Fibroblast of lung (primary cell): ENCODE data around the gene DIAPH3. TPM values are rescaled to one million over a fixed set of nuclear protein-coding genes. Genes with fewer than 3 reads are reported as not detected.
A peak's percentile ranks its signal among the peaks of the same experiment; 100 is the strongest.

Source experiments
- DNase-seq, 2 donors: peaks; one replicate each; pipeline versions ENCODE4 v3.0.0 to v3.0.0-alpha.2; 2010; ENCODE audit warnings: low read depth in 2 of 2
- H2AFZ ChIP-seq: 2 replicates; pipeline ENCODE4 v1.5.1; 2012; ENCODE audit warnings: low read length, control low read depth, inconsistent platforms
- H3K27ac ChIP-seq: 2 replicates; pipeline ENCODE4 v1.5.1; 2011; ENCODE audit warnings: low read length, control low read depth; ENCODE audit not compliant: insufficient read depth
- H3K27me3 ChIP-seq: 2 replicates; pipeline ENCODE4 v1.5.1; 2011; ENCODE audit warnings: mild to moderate bottlenecking, low read length; ENCODE audit not compliant: control insufficient read depth, insufficient read depth
- H3K36me3 ChIP-seq: 2 replicates; pipeline ENCODE4 v1.5.1; 2011; ENCODE audit warnings: low read length; ENCODE audit not compliant: control insufficient read depth, insufficient read depth
- H3K4me1 ChIP-seq: 2 replicates; pipeline ENCODE4 v1.5.1; 2011; ENCODE audit warnings: low read length; ENCODE audit not compliant: control insufficient read depth, insufficient read depth; ENCODE audit errors: extremely low read depth
- H3K4me2 ChIP-seq: 2 replicates; pipeline ENCODE4 v1.5.1; 2011; ENCODE audit warnings: low read length, control low read depth; ENCODE audit not compliant: insufficient read depth; ENCODE audit errors: extremely low read depth
- H3K4me3 ChIP-seq, 4 experiments: fragments of 200-600 bp in 1 of 4; sonication (generic) in 1 of 4; replicated peaks in 1 of 4; 2 replicates each; pipeline ENCODE4 v1.5.1; 2011 to 2016; ENCODE audit warnings: low read length in 4 of 4, low read depth in 3 of 4, mild to moderate bottlenecking in 3 of 4, control low read depth in 2 of 4, inconsistent platforms in 1 of 4, mixed read lengths in 1 of 4; ENCODE audit not compliant: insufficient read depth in 1 of 4; ENCODE audit errors: control extremely low read depth in 1 of 4
- H3K79me2 ChIP-seq: 2 replicates; pipeline ENCODE4 v1.5.1; 2012; ENCODE audit warnings: mild to moderate bottlenecking, low read length, inconsistent platforms; ENCODE audit not compliant: control insufficient read depth, insufficient read depth
- H3K9ac ChIP-seq: 2 replicates; pipeline ENCODE4 v1.5.1; 2011; ENCODE audit warnings: mild to moderate bottlenecking, low read length, control low read depth; ENCODE audit not compliant: insufficient read depth
- H3K9me3 ChIP-seq: 2 replicates; pipeline ENCODE4 v1.5.1; 2012; ENCODE audit warnings: low read depth, low read length; ENCODE audit not compliant: control insufficient read depth, insufficient read depth
- H4K20me1 ChIP-seq: 2 replicates; pipeline ENCODE4 v1.5.1; 2011; ENCODE audit warnings: low read length; ENCODE audit not compliant: control insufficient read depth, insufficient read depth; ENCODE audit errors: extremely low read depth
- EZH2 ChIP-seq: IDR thresholded peaks from 2 replicates; pipeline ENCODE4 v1.5.1; 2012; ENCODE audit warnings: low read length, control low read depth, mild to moderate bottlenecking; ENCODE audit errors: missing control alignments
- polyA plus RNA-seq, 2 donors: library from polyadenylated mRNA; depleted of rRNA in 1 of 2; stranded (reverse) in 1 of 2; unstranded in 1 of 2; fragments of >200 nt; gene quantifications; 2 replicates each; pipeline ENCODE4 v1.2.1, GENCODE V29; 2011 to 2012; ENCODE audit warnings: missing spikeins in 1 of 2
- total RNA-seq: library from RNA; depleted of rRNA; stranded (reverse); fragments of >200 nt; gene quantifications from 2 replicates; pipeline ENCODE4 v1.2.1, GENCODE V29; 2014
- TF ChIP-seq, protein P1 (sequence below), 2 donors: IDR thresholded peaks in 1 of 2; conservative IDR thresholded peaks in 1 of 2; 1 replicate in 1 of 2; 2 replicates in 1 of 2; pipeline ENCODE4 v1.5.1; 2011 to 2012; ENCODE audit warnings: low read length in 2 of 2, control low read depth in 1 of 2, inconsistent platforms in 1 of 2, low read depth in 1 of 2, mild to moderate bottlenecking in 1 of 2

DIAPH3 gene
- total and polyA plus RNA-seq, 2 donors (not counting 1 experiment from before 2014, with no cell fraction given), result 5.9 to 10.9 TPM

DNA sequence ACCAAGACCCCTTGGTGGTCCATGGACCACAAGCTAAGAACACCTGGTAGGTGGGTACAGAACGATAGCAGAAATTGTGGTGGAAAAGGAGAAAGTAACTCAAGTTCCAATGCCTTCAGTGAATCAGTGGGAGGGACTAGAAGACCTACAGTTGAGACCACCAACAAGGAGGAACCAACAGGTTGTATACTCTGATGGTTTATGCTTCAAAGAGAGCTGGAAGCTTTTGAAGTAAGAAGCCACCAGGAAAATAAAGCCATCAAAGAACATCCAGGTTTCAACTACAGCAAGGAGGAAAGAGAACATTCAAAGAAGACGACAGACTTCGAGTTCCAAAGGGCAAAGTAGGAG lies 42.4 kb downstream of the DIAPH3 start:
- Histone ChIP-seq H2AFZ (no peak overlapping the region), H3K27me3 (no peaks in the 10 kb centered on the region), H3K79me2 (peaks cover 16% of the 10 kb centered on the region), H3K4me1 (no peaks in the 10 kb centered on the region), H3K4me3 (no peak overlapping the region), H3K9ac (no peak overlapping the region), H4K20me1 (no peaks in the 10 kb centered on the region), H3K4me2 (no peak overlapping the region), H3K27ac (no peak overlapping the region), H3K36me3 (no peaks in the 10 kb centered on the region), H3K9me3 (no peaks in the 10 kb centered on the region)
- no peak for DNase-seq
- TF ChIP-seq EZH2, result no peak
- TF ChIP-seq, protein P1, sequence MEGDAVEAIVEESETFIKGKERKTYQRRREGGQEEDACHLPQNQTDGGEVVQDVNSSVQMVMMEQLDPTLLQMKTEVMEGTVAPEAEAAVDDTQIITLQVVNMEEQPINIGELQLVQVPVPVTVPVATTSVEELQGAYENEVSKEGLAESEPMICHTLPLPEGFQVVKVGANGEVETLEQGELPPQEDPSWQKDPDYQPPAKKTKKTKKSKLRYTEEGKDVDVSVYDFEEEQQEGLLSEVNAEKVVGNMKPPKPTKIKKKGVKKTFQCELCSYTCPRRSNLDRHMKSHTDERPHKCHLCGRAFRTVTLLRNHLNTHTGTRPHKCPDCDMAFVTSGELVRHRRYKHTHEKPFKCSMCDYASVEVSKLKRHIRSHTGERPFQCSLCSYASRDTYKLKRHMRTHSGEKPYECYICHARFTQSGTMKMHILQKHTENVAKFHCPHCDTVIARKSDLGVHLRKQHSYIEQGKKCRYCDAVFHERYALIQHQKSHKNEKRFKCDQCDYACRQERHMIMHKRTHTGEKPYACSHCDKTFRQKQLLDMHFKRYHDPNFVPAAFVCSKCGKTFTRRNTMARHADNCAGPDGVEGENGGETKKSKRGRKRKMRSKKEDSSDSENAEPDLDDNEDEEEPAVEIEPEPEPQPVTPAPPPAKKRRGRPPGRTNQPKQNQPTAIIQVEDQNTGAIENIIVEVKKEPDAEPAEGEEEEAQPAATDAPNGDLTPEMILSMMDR (conservative IDR thresholded peaks at IDR 0.05 in 1 of 2, IDR thresholded peaks at IDR 0.05 in 1 of 2; ENCODE audit: low read depth in 1 of 2, low read length in 2 of 2), result no peak

DNA sequence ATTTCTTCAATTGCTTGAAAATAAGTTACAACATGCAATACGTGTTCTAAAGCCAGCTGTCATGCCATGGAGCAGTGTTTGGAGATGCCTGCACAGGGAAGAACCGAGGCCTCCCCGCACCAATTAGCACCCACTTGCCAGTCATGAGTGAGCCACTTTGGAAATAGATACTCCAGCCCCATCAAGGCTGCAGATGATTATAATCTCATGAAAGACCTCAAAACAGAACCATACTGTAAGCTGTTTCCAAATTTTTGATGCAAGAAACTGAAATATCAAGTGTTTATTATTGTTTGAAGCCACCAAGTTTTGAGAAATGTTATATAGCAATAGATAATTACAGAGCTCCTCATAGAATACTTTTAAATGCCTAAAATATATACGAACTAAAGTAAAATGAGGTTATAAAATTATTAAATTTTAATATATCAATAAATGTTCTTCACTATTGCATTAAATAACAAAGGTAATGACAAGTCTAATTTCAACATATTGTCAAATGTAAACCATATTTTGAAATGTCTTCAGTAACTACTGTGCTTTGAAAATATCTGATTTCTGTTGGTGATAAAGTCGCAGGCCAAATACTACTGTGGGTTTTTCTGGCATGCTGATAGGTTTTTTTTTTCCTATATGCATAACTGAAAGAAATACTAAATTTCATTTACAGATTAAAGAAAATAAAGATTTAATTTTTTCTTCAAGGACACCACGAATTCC lies 43.0 kb downstream of the DIAPH3 start:
- Histone ChIP-seq H2AFZ (no peak overlapping the region), H3K9me3 (no peaks in the 10 kb centered on the region), H3K27me3 (no peaks in the 10 kb centered on the region), H3K9ac (no peak overlapping the region), H3K4me2 (no peak overlapping the region), H3K27ac (no peak overlapping the region), H3K79me2 (peaks cover 16% of the 10 kb centered on the region), H4K20me1 (no peaks in the 10 kb centered on the region), H3K4me3 (no peak overlapping the region), H3K4me1 (no peaks in the 10 kb centered on the region), H3K36me3 (no peaks in the 10 kb centered on the region)
- DNase-seq, result no peak
- no peak for TF ChIP-seq EZH2
- TF ChIP-seq, protein P1 (conservative IDR thresholded peaks at IDR 0.05 in 1 of 2, IDR thresholded peaks at IDR 0.05 in 1 of 2; ENCODE audit: low read depth in 1 of 2, low read length in 2 of 2), result no peak

DNA sequence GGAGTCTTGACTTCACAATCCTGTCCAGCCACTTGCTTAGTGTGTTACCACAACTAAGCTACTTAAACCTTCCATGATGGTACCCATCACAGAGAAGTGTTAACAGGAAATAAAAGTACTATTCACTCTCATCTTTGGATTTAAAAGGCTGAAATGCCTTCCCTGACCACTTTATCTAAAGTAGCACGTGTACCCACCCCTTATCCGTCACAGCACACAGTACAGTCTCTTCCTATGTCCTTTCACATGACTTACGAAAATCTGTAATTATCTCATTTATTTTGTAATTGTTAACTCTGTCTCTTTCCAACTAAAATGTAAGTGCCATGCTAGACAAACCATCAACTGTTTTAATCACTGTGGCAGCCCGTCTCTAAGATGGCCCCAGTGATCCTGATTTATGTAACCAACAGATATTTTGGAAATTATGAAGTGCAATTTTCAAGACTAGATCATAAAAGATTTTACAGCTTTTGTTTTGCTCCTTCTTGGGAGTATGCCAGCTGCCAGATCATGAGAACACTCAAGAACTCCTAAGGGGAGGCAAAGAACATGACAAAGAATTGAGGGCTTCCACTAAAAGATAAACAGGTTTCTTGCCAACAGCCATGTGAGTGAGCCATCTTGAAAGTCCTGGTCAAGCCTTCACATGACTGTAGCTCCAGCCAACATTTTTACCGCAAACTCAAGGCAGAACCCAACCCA lies 44.9 kb downstream of the DIAPH3 start:
- H3K79me2 ChIP-seq, result peaks cover 19% of the 10 kb centered on the region
- no peak for DNase-seq
- no peaks in the 10 kb centered on the region for H3K27me3 ChIP-seq
- no peaks in the 10 kb centered on the region for H3K9me3 ChIP-seq
- H3K27ac ChIP-seq, result no peak overlapping the region
- peak overlapping the region; percentile 3 for H2AFZ ChIP-seq
- H3K4me2 ChIP-seq, result no peak overlapping the region
- TF ChIP-seq, protein P1 (conservative IDR thresholded peaks at IDR 0.05 in 1 of 2, IDR thresholded peaks at IDR 0.05 in 1 of 2; ENCODE audit: low read depth in 1 of 2, low read length in 2 of 2), result no peak
- no peak for TF ChIP-seq EZH2
- H3K9ac ChIP-seq, result no peak overlapping the region
- no peak overlapping the region for H3K4me3 ChIP-seq
- no peaks in the 10 kb centered on the region for H3K4me1 ChIP-seq
- no peaks in the 10 kb centered on the region for H3K36me3 ChIP-seq
- H4K20me1 ChIP-seq, result no peaks in the 10 kb centered on the region
